GM18867 (cell line): ENCODE results near the gene C20orf141.

Experiments used
- ATAC-seq: cut with Tn5 transposase; IDR thresholded peaks from one replicate; pipeline ENCODE4 v1.9.1; 2021; ENCODE audit warnings: mild to moderate bottlenecking, moderate library complexity; ENCODE audit not compliant: unreplicated experiment

The C20orf141 gene

GRCh38 chr20:2846698-2847097 is 31.9 kb downstream of the C20orf141 start:
- ATAC-seq, result no peak

- no peak for ATAC-seq
Measured at GRCh38 chr20:2847802-2848201, 33.0 kb downstream of the C20orf141 start.

- no peak for ATAC-seq
Measured at GRCh38 chr20:2849529-2849928, 34.7 kb downstream of the C20orf141 start.

GRCh38 chr20:2851086-2851485 is 36.3 kb downstream of the C20orf141 start:
- no peak for ATAC-seq

- ATAC-seq, result no peak
Measured at GRCh38 chr20:2858591-2858990, 43.8 kb downstream of the C20orf141 start.

GRCh38 chr20:2859330-2860121 is 44.7 kb downstream of the C20orf141 start:
- ATAC-seq, result no peak

- no peak for ATAC-seq
Measured at GRCh38 chr20:2864626-2865025, 49.8 kb downstream of the C20orf141 start.

GRCh38 chr20:2865101-2865500 is 50.3 kb downstream of the C20orf141 start:
- no peak for ATAC-seq
